Right lobe of liver (tissue), 4 donors: ENCODE measurements around the gene ARHGEF40.

Source experiments
- POLR2A ChIP-seq: fragments of 450-650 bp; IDR thresholded peaks from one replicate; pipeline ENCODE4 v1.6.1; 2017; ENCODE audit warnings: antibody characterized with exemption, mild to moderate bottlenecking
- TF ChIP-seq, protein P1 (sequence below), 4 donors: fragments of 200-600 bp in 3 of 4; fragments of 450-650 bp in 1 of 4; IDR thresholded peaks; one replicate each; pipeline versions ENCODE4 v1.5.1 to v1.8.0; 2016 to 2022; ENCODE audit warnings: antibody characterized with exemption in 4 of 4, mild to moderate bottlenecking in 2 of 4
- donor health status: DM: no; HTN: no; CAD: no.
- donor health status: DM: no; HTN: no; CAD: no.
- donor health status: DM: no; HTN: yes; CAD: no.

- TF ChIP-seq, protein P1, sequence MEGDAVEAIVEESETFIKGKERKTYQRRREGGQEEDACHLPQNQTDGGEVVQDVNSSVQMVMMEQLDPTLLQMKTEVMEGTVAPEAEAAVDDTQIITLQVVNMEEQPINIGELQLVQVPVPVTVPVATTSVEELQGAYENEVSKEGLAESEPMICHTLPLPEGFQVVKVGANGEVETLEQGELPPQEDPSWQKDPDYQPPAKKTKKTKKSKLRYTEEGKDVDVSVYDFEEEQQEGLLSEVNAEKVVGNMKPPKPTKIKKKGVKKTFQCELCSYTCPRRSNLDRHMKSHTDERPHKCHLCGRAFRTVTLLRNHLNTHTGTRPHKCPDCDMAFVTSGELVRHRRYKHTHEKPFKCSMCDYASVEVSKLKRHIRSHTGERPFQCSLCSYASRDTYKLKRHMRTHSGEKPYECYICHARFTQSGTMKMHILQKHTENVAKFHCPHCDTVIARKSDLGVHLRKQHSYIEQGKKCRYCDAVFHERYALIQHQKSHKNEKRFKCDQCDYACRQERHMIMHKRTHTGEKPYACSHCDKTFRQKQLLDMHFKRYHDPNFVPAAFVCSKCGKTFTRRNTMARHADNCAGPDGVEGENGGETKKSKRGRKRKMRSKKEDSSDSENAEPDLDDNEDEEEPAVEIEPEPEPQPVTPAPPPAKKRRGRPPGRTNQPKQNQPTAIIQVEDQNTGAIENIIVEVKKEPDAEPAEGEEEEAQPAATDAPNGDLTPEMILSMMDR (IDR thresholded peaks at IDR 0.05): no peak
- no peak for TF ChIP-seq POLR2A
Measured at GRCh38 chr14:21047378-21047781, 22.7 kb upstream of the ARHGEF40 start.
